Measurements from ENCODE around the gene EEFSEC. TPM values are rescaled to one million over a fixed set of nuclear protein-coding genes. Genes with fewer than 3 reads are reported as not detected.

EEFSEC gene
- total RNA-seq, 4 donors from 2014 or later: 9.1 to 17.4 (median 15.8) TPM

GRCh38 chr3:128229106-128229857 is 76.0 kb downstream of the EEFSEC start:
- WGBS: 84% methylated on average over 11 of the region's 11 CpGs
- H3K27ac ChIP-seq (replicated peaks in 1 of 4): no peak overlapping the region
- TF ChIP-seq POLR2AphosphoS5 (IDR thresholded peaks at IDR 0.05) (no peak), EP300 (IDR thresholded peaks at IDR 0.05) (no peak), POLR2A (IDR thresholded peaks at IDR 0.05; ENCODE audit: low read depth) (no peak), CTCF (IDR thresholded peaks at IDR 0.05) (no peak)

DNA sequence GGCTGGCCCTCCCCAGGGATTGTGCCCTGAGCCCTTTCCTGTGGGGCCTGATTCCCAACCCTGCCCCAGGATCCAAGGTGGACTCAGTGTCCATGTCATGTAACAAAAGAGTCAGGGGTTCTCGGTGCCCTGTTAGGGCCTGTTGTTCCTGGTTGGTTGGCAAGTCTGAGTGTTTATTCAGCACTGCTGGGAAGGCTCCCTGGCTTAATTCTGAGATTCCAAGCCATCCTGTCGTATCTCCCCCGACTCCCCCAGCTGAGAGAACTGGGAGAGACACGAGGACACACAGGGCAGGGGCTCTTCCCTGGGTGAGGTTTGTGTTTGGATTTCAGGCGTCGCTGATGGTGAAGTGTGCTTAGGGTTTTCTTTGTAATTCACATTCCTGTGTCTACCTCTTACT is 78.3 kb downstream of the EEFSEC start:
- H3K4me3 ChIP-seq: no peak overlapping the region
- no peaks in the 10 kb centered on the region for H3K36me3 ChIP-seq
- no peak overlapping the region for H3K27ac ChIP-seq (replicated peaks in 1 of 4)
- H3K4me1 ChIP-seq: peaks cover 0 to 23% (median 7%) of the 10 kb centered on the region in 4 donors
- no peaks in the 10 kb centered on the region for H3K27me3 ChIP-seq
- TF ChIP-seq POLR2A (IDR thresholded peaks at IDR 0.05; ENCODE audit: low read depth): no peak
- TF ChIP-seq EP300 (IDR thresholded peaks at IDR 0.05): no peak
- no peak for TF ChIP-seq POLR2AphosphoS5 (IDR thresholded peaks at IDR 0.05)
- intact Hi-C loops (cut with DNase I): no loop called here
- no peak for DNase-seq (ENCODE audit: extremely low spot score)
- 58% methylated on average over 5 of the region's 6 CpGs for WGBS
- H3K9me3 ChIP-seq: no peaks in the 10 kb centered on the region

More at GRCh38 chr3:128229106-128229857, 76.0 kb downstream of the EEFSEC start:
- no peak for DNase-seq (ENCODE audit: extremely low spot score)
- intact Hi-C loops (cut with DNase I): no loop called here
- H3K4me1 ChIP-seq: peaks cover 0 to 22% (median 6%) of the 10 kb centered on the region in 4 donors
- H3K4me3 ChIP-seq: no peak overlapping the region
- no peaks in the 10 kb centered on the region for H3K36me3 ChIP-seq
- no peaks in the 10 kb centered on the region for H3K27me3 ChIP-seq
- H3K9me3 ChIP-seq: no peaks in the 10 kb centered on the region

DNA sequence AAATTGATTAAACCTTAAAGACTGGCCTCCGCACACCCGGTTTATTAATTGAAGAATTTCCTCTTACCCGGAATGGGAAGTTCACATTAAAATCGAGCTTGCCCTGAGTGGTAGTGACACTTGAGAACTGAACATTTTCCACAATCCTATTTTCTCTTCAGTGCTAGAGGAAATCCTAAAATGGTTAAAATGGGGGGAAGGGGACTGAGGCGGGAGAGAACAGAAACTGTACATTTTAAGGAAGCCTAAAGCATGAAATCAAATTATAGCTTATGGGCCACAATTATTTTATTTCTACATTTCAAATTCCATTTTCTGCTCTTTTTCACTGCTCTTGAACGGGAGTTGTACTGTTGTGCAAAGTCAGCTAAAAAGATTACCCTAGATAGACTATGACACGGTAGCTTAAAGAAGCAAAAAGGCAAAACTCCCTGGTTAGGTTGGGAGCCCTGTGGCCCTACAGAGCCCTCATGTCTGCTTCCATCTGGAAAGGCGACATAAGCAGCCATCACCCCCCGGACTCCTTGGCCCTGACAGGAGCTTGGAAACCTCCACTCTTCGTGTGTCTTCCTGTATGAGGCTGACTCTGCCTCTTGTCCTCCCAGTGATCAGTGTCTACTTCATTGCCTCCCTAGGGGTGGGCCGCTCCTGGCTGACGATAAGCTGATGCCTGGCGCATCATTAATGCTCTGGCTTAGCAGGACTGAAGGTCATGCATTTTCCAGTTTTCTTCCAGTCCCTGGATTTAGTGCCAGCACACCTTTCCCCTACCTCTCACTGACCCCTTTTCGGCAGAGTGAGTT is 79.3 kb downstream of the EEFSEC start:
- TF ChIP-seq CTCF (IDR thresholded peaks at IDR 0.05) (no peak), POLR2AphosphoS5 (IDR thresholded peaks at IDR 0.05) (no peak), POLR2A (IDR thresholded peaks at IDR 0.05; ENCODE audit: low read depth) (no peak), EP300 (IDR thresholded peaks at IDR 0.05) (no peak)
- H3K36me3 ChIP-seq: no peaks in the 10 kb centered on the region
- 54% methylated on average over 14 of the region's 14 CpGs for WGBS
- intact Hi-C loops (cut with DNase I): no loop called here
- no peaks in the 10 kb centered on the region for H3K9me3 ChIP-seq
- DNase-seq (ENCODE audit: extremely low spot score): no peak
- no peak overlapping the region for H3K4me3 ChIP-seq
- peaks cover 0 to 26% (median 9%) of the 10 kb centered on the region in 4 donors for H3K4me1 ChIP-seq
- H3K27ac ChIP-seq (replicated peaks in 1 of 4): no peak overlapping the region
- H3K27me3 ChIP-seq: no peaks in the 10 kb centered on the region

- DNase-seq (ENCODE audit: extremely low spot score): no peak
- TF ChIP-seq CTCF (IDR thresholded peaks at IDR 0.05): no peak
- no peak for TF ChIP-seq POLR2A (IDR thresholded peaks at IDR 0.05; ENCODE audit: low read depth)
- no peak for TF ChIP-seq POLR2AphosphoS5 (IDR thresholded peaks at IDR 0.05)
- no peak for TF ChIP-seq EP300 (IDR thresholded peaks at IDR 0.05)
- peaks cover 0 to 28% (median 12%) of the 10 kb centered on the region in 4 donors for H3K4me1 ChIP-seq
- H3K27me3 ChIP-seq: no peaks in the 10 kb centered on the region
- no peaks in the 10 kb centered on the region for H3K9me3 ChIP-seq
- 68% methylated on average over 11 of the region's 11 CpGs for WGBS
- no peak overlapping the region for H3K4me3 ChIP-seq
- intact Hi-C loops (cut with DNase I): no loop called here
- H3K36me3 ChIP-seq: no peaks in the 10 kb centered on the region
- H3K27ac ChIP-seq (replicated peaks in 1 of 4): no peak overlapping the region
These were observed 82.1 kb downstream of the EEFSEC start for GRCh38 chr3:128235207-128235926.
